Skin of body (tissue), 2 donors: ENCODE measurements around the gene PYY. TPM values are rescaled to one million over a fixed set of nuclear protein-coding genes. Genes with fewer than 3 reads are reported as not detected.

Experiments used
- DNase-seq: peaks from one replicate; lab custom pipeline; 2025; lab: John Stamatoyannopoulos, UW
- total RNA-seq: library from RNA; depleted of rRNA; stranded (reverse); fragments of >200 nt; gene quantifications from one replicate; pipeline ENCODE4 v1.2.3, GENCODE V29; 2014

PYY gene
- total RNA-seq, 1 donor from 2014 or later: not detected

GRCh38 chr17:43916385-43916784 lies 37.4 kb downstream of the PYY start:
- no peak for DNase-seq

GRCh38 chr17:43915559-43915958 lies 38.2 kb downstream of the PYY start:
- no peak for DNase-seq

- no peak for DNase-seq
Observed at GRCh38 chr17:43914451-43914850, 39.3 kb downstream of the PYY start.

GRCh38 chr17:43913584-43913983 lies 40.2 kb downstream of the PYY start:
- DNase-seq: no peak

- no peak for DNase-seq
Observed at GRCh38 chr17:43912635-43913304, 41.0 kb downstream of the PYY start.

- DNase-seq: no peak
Observed at GRCh38 chr17:43911904-43912303, 41.8 kb downstream of the PYY start.

- no peak for DNase-seq
Observed at GRCh38 chr17:43909537-43910231, 44.1 kb downstream of the PYY start.

- peak; percentile 75 for DNase-seq
Observed at GRCh38 chr17:43907998-43908721, 45.6 kb downstream of the PYY start.

- peak; percentile 83 for DNase-seq
Observed at GRCh38 chr17:43907425-43907981, 46.2 kb downstream of the PYY start, which contains the start of gene MPP2. Gene MPP2, minus strand, starts transcription at chr17:43907536. Its CDS starts 3,076 bp downstream, at chr17:43904460.

GRCh38 chr17:43906951-43907424 lies 46.8 kb downstream of the PYY start:
- DNase-seq: no peak

- DNase-seq: peak; percentile 31
Observed at GRCh38 chr17:43905985-43906852, 47.5 kb downstream of the PYY start.

GRCh38 chr17:43905400-43905984 lies 48.2 kb downstream of the PYY start:
- DNase-seq: no peak

Other genes with a start within 250 kb of the PYY start
- 0.20 TPM for gene SOST, start 195.1 kb downstream of the PYY start, total RNA-seq
- 29.2 TPM for gene DUSP3, start 175.0 kb downstream of the PYY start, total RNA-seq
- not detected for gene CFAP97D1, start 173.5 kb downstream of the PYY start, total RNA-seq
- gene MPP3, start 120.8 kb downstream of the PYY start, total RNA-seq: 7.7 TPM
- 2.5 TPM for gene CD300LG, start 106.8 kb downstream of the PYY start, total RNA-seq
- gene MPP2, start 46.4 kb downstream of the PYY start, total RNA-seq: 3.0 TPM
- gene PPY, start 11.5 kb downstream of the PYY start, total RNA-seq: not detected
- 0.49 TPM for gene NAGS, start 50.7 kb upstream of the PYY start, total RNA-seq
- gene TMEM101, start 61.0 kb upstream of the PYY start, total RNA-seq: 25.9 TPM
- 12.2 TPM for gene LSM12, start 112.7 kb upstream of the PYY start, total RNA-seq
- gene G6PC3, start 116.8 kb upstream of the PYY start, total RNA-seq: 9.4 TPM
- gene HDAC5, start 169.7 kb upstream of the PYY start, total RNA-seq: 55.1 TPM
- gene HROB, start 188.0 kb upstream of the PYY start, total RNA-seq: 2.1 TPM
- 0.89 TPM for gene ASB16, start 216.8 kb upstream of the PYY start, total RNA-seq
- 16.4 TPM for gene TMUB2, start 233.0 kb upstream of the PYY start, total RNA-seq
- 26.2 TPM for gene ATXN7L3, start 245.9 kb upstream of the PYY start, total RNA-seq